Keratinocyte (primary cell): Measurements from ENCODE around the gene LLGL1.
"Not testable (repeated sequence)": the region's sequence is repeated elsewhere in the genome, so short reads cannot be mapped to it uniquely, and the experiment has no call there.

Experiments used
- EZH2 ChIP-seq: IDR thresholded peaks from one replicate; pipeline ENCODE4 v1.6.1; 2012; ENCODE audit warnings: inconsistent platforms, mild to moderate bottlenecking, low read length, moderate library complexity
- TF ChIP-seq, protein P1 (sequence below), 3 experiments: IDR thresholded peaks in 1 of 3; conservative IDR thresholded peaks in 1 of 3; optimal IDR thresholded peaks in 1 of 3; 2 replicates in 2 of 3; 3 replicates in 1 of 3; pipeline versions ENCODE3 to v1.5.1; 2011; ENCODE audit warnings: low read length in 3 of 3, mild to moderate bottlenecking in 3 of 3, moderate library complexity in 2 of 3, control low read depth in 1 of 3, inconsistent platforms in 1 of 3; ENCODE audit not compliant: insufficient read depth in 2 of 3; ENCODE audit errors: extremely low read depth in 1 of 3

DNA sequence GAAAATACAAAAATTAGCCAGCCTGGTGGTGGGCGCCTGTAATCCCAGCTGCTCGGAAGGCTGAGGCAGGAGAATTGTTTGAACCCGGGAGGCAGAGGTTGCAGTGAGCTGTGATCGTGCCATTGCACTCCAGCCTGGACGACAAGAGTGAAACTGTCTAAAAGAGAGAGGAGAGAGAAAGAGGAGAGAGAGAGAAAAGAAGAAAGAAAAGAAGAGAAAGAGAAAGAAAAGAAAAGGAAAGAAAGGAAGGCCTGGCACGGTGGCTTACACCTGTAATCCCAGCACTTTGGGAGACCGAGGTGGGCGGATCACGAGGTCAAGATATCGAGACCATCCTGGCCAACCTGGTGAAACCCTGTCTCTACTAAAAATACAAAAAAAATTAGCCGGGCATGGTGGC is 8.5 kb upstream of the LLGL1 start:
- TF ChIP-seq, protein P1, sequence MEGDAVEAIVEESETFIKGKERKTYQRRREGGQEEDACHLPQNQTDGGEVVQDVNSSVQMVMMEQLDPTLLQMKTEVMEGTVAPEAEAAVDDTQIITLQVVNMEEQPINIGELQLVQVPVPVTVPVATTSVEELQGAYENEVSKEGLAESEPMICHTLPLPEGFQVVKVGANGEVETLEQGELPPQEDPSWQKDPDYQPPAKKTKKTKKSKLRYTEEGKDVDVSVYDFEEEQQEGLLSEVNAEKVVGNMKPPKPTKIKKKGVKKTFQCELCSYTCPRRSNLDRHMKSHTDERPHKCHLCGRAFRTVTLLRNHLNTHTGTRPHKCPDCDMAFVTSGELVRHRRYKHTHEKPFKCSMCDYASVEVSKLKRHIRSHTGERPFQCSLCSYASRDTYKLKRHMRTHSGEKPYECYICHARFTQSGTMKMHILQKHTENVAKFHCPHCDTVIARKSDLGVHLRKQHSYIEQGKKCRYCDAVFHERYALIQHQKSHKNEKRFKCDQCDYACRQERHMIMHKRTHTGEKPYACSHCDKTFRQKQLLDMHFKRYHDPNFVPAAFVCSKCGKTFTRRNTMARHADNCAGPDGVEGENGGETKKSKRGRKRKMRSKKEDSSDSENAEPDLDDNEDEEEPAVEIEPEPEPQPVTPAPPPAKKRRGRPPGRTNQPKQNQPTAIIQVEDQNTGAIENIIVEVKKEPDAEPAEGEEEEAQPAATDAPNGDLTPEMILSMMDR (optimal IDR thresholded peaks at IDR 0.05 in 1 of 3, IDR thresholded peaks at IDR 0.05 in 1 of 3, conservative IDR thresholded peaks at IDR 0.05 in 1 of 3; ENCODE audit: extremely low read depth in 1 of 3, insufficient read depth in 2 of 3, low read length in 3 of 3): not testable (repeated sequence)
- TF ChIP-seq EZH2: not testable (repeated sequence)
